Erythroblast (primary cell): ENCODE results near the gene GSDME.

ENCODE experiments used
- GATA1 ChIP-seq: IDR thresholded peaks from 2 replicates; pipeline ENCODE4 v1.6.1; 2011; ENCODE audit warnings: low read depth, mild to moderate bottlenecking, control low read depth, low read length, moderate library complexity
- POLR2A ChIP-seq: IDR thresholded peaks from 2 replicates; pipeline ENCODE4 v1.6.1; 2011; ENCODE audit warnings: mild to moderate bottlenecking, low read length

- TF ChIP-seq POLR2A (no peak), GATA1 (no peak)
Observed at GRCh38 chr7:24718431-24718831, 38.8 kb downstream of the GSDME start.
